ENCODE data around the gene NEK11. TPM values are rescaled to one million over a fixed set of nuclear protein-coding genes. Genes with fewer than 3 reads are reported as not detected.
A peak's percentile ranks its signal among the peaks of the same experiment; 100 is the strongest.

Gene NEK11
- total RNA-seq, 1 donor from 2014 or later: 7.1 TPM

DNA sequence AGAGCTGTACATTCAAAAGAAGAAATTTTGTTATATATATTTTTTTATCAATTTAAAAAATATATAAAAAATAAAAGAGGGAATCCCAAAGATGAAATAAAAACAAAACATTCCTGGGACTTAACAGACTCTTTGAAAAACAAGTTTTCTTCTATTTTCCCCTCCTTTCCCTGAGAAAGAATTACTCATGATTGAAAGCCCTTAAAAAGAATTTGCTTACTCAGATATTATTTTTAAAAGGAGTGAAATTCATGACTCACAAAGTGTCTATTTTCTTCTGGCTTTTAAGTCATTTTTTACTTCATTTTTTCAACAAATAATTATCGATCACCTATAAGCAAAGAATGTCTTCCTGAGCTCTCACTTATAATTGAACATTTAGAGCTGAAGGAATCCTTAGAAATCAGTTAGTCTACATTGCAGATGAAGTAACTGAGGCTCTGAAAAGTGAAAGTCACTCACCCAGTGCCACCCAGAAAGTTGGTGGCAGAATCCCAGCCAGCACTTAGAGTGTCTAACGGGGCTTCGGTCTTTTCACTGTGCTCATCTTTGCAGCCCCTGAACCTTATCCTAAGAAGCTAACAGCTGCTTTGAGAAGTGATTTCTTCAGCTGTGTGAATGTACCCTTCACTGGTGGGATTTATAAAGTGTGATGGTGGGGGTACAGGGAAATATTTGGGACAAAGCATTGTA is 312.4 kb downstream of the NEK11 start:
- peak overlapping the region; percentile 19 for H3K9ac ChIP-seq (ENCODE audit: low read length)
- H2AFZ ChIP-seq (ENCODE audit: low read depth, low read length): peak overlapping the region; percentile 53
- Mint-ChIP-seq H3K36me3 (ENCODE audit: low read depth, unreplicated experiment) (peaks cover 2% of the 10 kb centered on the region), H3K4me1 (ENCODE audit: low read depth, unreplicated experiment) (peaks cover 8% of the 10 kb centered on the region), H3K4me3 (ENCODE audit: unreplicated experiment) (no peak overlapping the region), H3K9me3 (ENCODE audit: unreplicated experiment) (no peaks in the 10 kb centered on the region), H3K27ac (ENCODE audit: unreplicated experiment) (peak overlapping the region; percentile 28), H3K27me3 (ENCODE audit: low read depth, unreplicated experiment) (no peaks in the 10 kb centered on the region)
- no peak overlapping the region for H3K4me3 ChIP-seq (ENCODE audit: insufficient read depth, low read depth, low read length)
- DNase-seq (ENCODE audit: low read depth): peak; percentile 8
- H3K27ac ChIP-seq (ENCODE audit: low read depth, low read length): peak overlapping the region; percentile 14
- H4K20me1 ChIP-seq (ENCODE audit: insufficient read depth, low read length): no peaks in the 10 kb centered on the region
- no peaks in the 10 kb centered on the region for H3K79me2 ChIP-seq (ENCODE audit: insufficient read depth, low read length)
- no peaks in the 10 kb centered on the region for H3K27me3 ChIP-seq (ENCODE audit: insufficient read depth, low read length)
- H3K4me2 ChIP-seq (ENCODE audit: low read length): peak overlapping the region; percentile 67
- FAIRE-seq: no peak
- no peaks in the 10 kb centered on the region for H3K36me3 ChIP-seq (ENCODE audit: insufficient read depth, low read length)
- H3K9me3 ChIP-seq (ENCODE audit: insufficient read depth, low read depth, low read length): no peaks in the 10 kb centered on the region
- TF ChIP-seq, protein P1, sequence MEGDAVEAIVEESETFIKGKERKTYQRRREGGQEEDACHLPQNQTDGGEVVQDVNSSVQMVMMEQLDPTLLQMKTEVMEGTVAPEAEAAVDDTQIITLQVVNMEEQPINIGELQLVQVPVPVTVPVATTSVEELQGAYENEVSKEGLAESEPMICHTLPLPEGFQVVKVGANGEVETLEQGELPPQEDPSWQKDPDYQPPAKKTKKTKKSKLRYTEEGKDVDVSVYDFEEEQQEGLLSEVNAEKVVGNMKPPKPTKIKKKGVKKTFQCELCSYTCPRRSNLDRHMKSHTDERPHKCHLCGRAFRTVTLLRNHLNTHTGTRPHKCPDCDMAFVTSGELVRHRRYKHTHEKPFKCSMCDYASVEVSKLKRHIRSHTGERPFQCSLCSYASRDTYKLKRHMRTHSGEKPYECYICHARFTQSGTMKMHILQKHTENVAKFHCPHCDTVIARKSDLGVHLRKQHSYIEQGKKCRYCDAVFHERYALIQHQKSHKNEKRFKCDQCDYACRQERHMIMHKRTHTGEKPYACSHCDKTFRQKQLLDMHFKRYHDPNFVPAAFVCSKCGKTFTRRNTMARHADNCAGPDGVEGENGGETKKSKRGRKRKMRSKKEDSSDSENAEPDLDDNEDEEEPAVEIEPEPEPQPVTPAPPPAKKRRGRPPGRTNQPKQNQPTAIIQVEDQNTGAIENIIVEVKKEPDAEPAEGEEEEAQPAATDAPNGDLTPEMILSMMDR (IDR thresholded peaks at IDR 0.05; ENCODE audit: insufficient read depth, low read depth, low read length): no peak
- TF ChIP-seq EZH2 (IDR thresholded peaks at IDR 0.05; ENCODE audit: insufficient read depth, low read length): no peak
- peaks cover 5% of the 10 kb centered on the region for H3K4me1 ChIP-seq (ENCODE audit: insufficient read depth, low read length)

DNA sequence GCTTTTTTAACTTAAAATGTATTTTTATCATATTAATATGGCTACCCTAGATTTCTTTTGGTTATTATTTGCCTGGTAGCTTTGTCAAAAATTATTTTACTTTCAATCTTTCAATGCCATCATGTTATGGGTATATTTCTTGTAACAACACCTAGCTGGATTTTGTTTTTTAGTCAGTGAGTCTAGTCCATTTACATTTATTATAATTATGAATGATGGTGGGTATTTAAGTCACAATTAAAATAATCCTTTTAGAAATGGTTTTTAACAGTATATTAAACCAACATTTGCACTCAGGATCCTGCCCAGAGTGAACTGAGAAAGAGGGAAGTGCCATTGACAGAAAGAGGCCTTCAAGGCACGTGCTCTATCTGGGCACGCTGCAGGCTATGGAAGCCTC is 315.1 kb downstream of the NEK11 start:
- Histone ChIP-seq H3K27me3 (ENCODE audit: insufficient read depth, low read length) (no peaks in the 10 kb centered on the region), H2AFZ (ENCODE audit: low read depth, low read length) (no peak overlapping the region), H3K4me2 (ENCODE audit: low read length) (no peak overlapping the region), H4K20me1 (ENCODE audit: insufficient read depth, low read length) (no peaks in the 10 kb centered on the region), H3K4me1 (ENCODE audit: insufficient read depth, low read length) (peaks cover 5% of the 10 kb centered on the region), H3K79me2 (ENCODE audit: insufficient read depth, low read length) (no peaks in the 10 kb centered on the region), H3K36me3 (ENCODE audit: insufficient read depth, low read length) (no peaks in the 10 kb centered on the region), H3K27ac (ENCODE audit: low read depth, low read length) (no peak overlapping the region), H3K4me3 (ENCODE audit: insufficient read depth, low read depth, low read length) (no peak overlapping the region), H3K9ac (ENCODE audit: low read length) (no peak overlapping the region), H3K9me3 (ENCODE audit: insufficient read depth, low read depth, low read length) (no peaks in the 10 kb centered on the region)
- no peak for TF ChIP-seq EZH2 (IDR thresholded peaks at IDR 0.05; ENCODE audit: insufficient read depth, low read length)
- Mint-ChIP-seq H3K27me3 (ENCODE audit: low read depth, unreplicated experiment) (no peaks in the 10 kb centered on the region), H3K4me3 (ENCODE audit: unreplicated experiment) (no peak overlapping the region), H3K27ac (ENCODE audit: unreplicated experiment) (no peak overlapping the region), H3K4me1 (ENCODE audit: low read depth, unreplicated experiment) (peaks cover 8% of the 10 kb centered on the region), H3K9me3 (ENCODE audit: unreplicated experiment) (no peaks in the 10 kb centered on the region), H3K36me3 (ENCODE audit: low read depth, unreplicated experiment) (peaks cover 3% of the 10 kb centered on the region)
- DNase-seq (ENCODE audit: low read depth) (no peak), FAIRE-seq (no peak)

DNA sequence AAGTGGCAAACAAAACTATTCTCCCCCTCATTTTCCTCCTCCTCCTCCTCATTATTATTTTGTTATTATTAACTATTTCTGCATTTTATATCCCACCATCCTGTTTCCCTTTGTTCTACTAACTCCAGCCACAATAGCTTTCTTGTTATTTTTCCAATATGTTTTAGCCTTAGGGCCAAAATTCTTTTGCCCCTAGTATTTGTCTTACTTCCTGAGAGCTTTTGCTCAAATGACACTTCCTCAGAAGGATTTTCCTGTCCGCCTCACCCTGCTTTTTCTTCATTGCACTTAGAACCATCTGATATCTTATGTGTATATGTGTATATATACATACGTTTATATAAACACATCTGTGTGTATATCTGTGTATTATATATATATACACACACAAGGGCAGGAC is 322.2 kb downstream of the NEK11 start:
- Mint-ChIP-seq H3K4me1 (ENCODE audit: low read depth, unreplicated experiment) (peaks cover 24% of the 10 kb centered on the region), H3K4me3 (ENCODE audit: unreplicated experiment) (no peak overlapping the region), H3K27ac (ENCODE audit: unreplicated experiment) (no peak overlapping the region), H3K27me3 (ENCODE audit: low read depth, unreplicated experiment) (no peaks in the 10 kb centered on the region), H3K36me3 (ENCODE audit: low read depth, unreplicated experiment) (peaks cover 1% of the 10 kb centered on the region), H3K9me3 (ENCODE audit: unreplicated experiment) (no peaks in the 10 kb centered on the region)
- H3K27me3 ChIP-seq (ENCODE audit: insufficient read depth, low read length): no peaks in the 10 kb centered on the region
- no peaks in the 10 kb centered on the region for H3K79me2 ChIP-seq (ENCODE audit: insufficient read depth, low read length)
- no peak overlapping the region for H3K4me2 ChIP-seq (ENCODE audit: low read length)
- no peak overlapping the region for H3K4me3 ChIP-seq (ENCODE audit: insufficient read depth, low read depth, low read length)
- no peak overlapping the region for H3K9ac ChIP-seq (ENCODE audit: low read length)
- DNase-seq (ENCODE audit: low read depth): no peak
- peaks cover 12% of the 10 kb centered on the region for H3K4me1 ChIP-seq (ENCODE audit: insufficient read depth, low read length)
- H3K36me3 ChIP-seq (ENCODE audit: insufficient read depth, low read length): no peaks in the 10 kb centered on the region
- no peaks in the 10 kb centered on the region for H3K9me3 ChIP-seq (ENCODE audit: insufficient read depth, low read depth, low read length)
- no peak overlapping the region for H2AFZ ChIP-seq (ENCODE audit: low read depth, low read length)
- H4K20me1 ChIP-seq (ENCODE audit: insufficient read depth, low read length): no peaks in the 10 kb centered on the region
- no peak for FAIRE-seq
- no peak for TF ChIP-seq EZH2 (IDR thresholded peaks at IDR 0.05; ENCODE audit: insufficient read depth, low read length)
- TF ChIP-seq, protein P1 (IDR thresholded peaks at IDR 0.05; ENCODE audit: insufficient read depth, low read depth, low read length): no peak
- H3K27ac ChIP-seq (ENCODE audit: low read depth, low read length): no peak overlapping the region
